ENCODE data around the gene EPHB1.
A peak's percentile ranks its signal among the peaks of the same experiment; 100 is the strongest.
"Not testable (repeated sequence)": the region's sequence is repeated elsewhere in the genome, so short reads cannot be mapped to it uniquely, and the experiment has no call there.

EPHB1 gene

GRCh38 chr3:134777341-134777740 is 17.7 kb upstream of the EPHB1 start:
- no peak overlapping the region for H3K9ac ChIP-seq (ENCODE audit: insufficient read length, low read depth)
- no peaks in the 10 kb centered on the region for H3K27me3 ChIP-seq (ENCODE audit: insufficient read depth, insufficient read length)
- H3K4me3 ChIP-seq (ENCODE audit: insufficient read length, low read depth), result no peak overlapping the region
- no peak for DNase-seq (ENCODE audit: low read depth, low spot score)
- no peaks in the 10 kb centered on the region for H3K4me1 ChIP-seq (ENCODE audit: insufficient read depth, insufficient read length)
- no peaks in the 10 kb centered on the region for H3K9me3 ChIP-seq (ENCODE audit: insufficient read depth, low read length)
- TF ChIP-seq YY1 (IDR thresholded peaks at IDR 0.05; ENCODE audit: insufficient read depth, insufficient read length), result no peak
- no peak for TF ChIP-seq ZNF274 (IDR thresholded peaks at IDR 0.05; ENCODE audit: low read depth, low read length)
- no peak for TF ChIP-seq SUZ12 (IDR thresholded peaks at IDR 0.05; ENCODE audit: extremely low read depth, insufficient read depth, insufficient read length)
- H3K36me3 ChIP-seq (ENCODE audit: insufficient read depth, insufficient read length, low read length), result no peaks in the 10 kb centered on the region

GRCh38 chr3:134788283-134788682 is 6.8 kb upstream of the EPHB1 start:
- not testable (repeated sequence) for H3K4me3 ChIP-seq (ENCODE audit: insufficient read length, low read depth); H3K9me3 ChIP-seq (ENCODE audit: insufficient read depth, low read length); H3K9ac ChIP-seq (ENCODE audit: insufficient read length, low read depth); H3K27me3 ChIP-seq (ENCODE audit: insufficient read depth, insufficient read length); DNase-seq (ENCODE audit: low read depth, low spot score); H3K4me1 ChIP-seq (ENCODE audit: insufficient read depth, insufficient read length); H3K36me3 ChIP-seq (ENCODE audit: insufficient read depth, insufficient read length, low read length)

GRCh38 chr3:134790065-134790464 is 5.0 kb upstream of the EPHB1 start:
- no peak for DNase-seq (ENCODE audit: low read depth, low spot score)
- Histone ChIP-seq H3K9ac (ENCODE audit: insufficient read length, low read depth) (no peak overlapping the region), H3K27me3 (ENCODE audit: insufficient read depth, insufficient read length) (peaks cover 17% of the 10 kb centered on the region), H3K36me3 (ENCODE audit: insufficient read depth, insufficient read length, low read length) (no peaks in the 10 kb centered on the region), H3K9me3 (ENCODE audit: insufficient read depth, low read length) (no peaks in the 10 kb centered on the region), H3K4me3 (ENCODE audit: insufficient read length, low read depth) (no peak overlapping the region), H3K4me1 (ENCODE audit: insufficient read depth, insufficient read length) (no peaks in the 10 kb centered on the region)
- TF ChIP-seq YY1 (IDR thresholded peaks at IDR 0.05; ENCODE audit: insufficient read depth, insufficient read length) (no peak), SUZ12 (IDR thresholded peaks at IDR 0.05; ENCODE audit: extremely low read depth, insufficient read depth, insufficient read length) (no peak), ZNF274 (IDR thresholded peaks at IDR 0.05; ENCODE audit: low read depth, low read length) (no peak)

GRCh38 chr3:134791992-134792391 is 3.1 kb upstream of the EPHB1 start:
- Histone ChIP-seq H3K4me1 (ENCODE audit: insufficient read depth, insufficient read length) (no peaks in the 10 kb centered on the region), H3K27me3 (ENCODE audit: insufficient read depth, insufficient read length) (peaks cover 34% of the 10 kb centered on the region), H3K9ac (ENCODE audit: insufficient read length, low read depth) (no peak overlapping the region), H3K4me3 (ENCODE audit: insufficient read length, low read depth) (no peak overlapping the region), H3K36me3 (ENCODE audit: insufficient read depth, insufficient read length, low read length) (no peaks in the 10 kb centered on the region), H3K9me3 (ENCODE audit: insufficient read depth, low read length) (no peaks in the 10 kb centered on the region)
- no peak for TF ChIP-seq YY1 (IDR thresholded peaks at IDR 0.05; ENCODE audit: insufficient read depth, insufficient read length)
- TF ChIP-seq ZNF274 (IDR thresholded peaks at IDR 0.05; ENCODE audit: low read depth, low read length), result no peak
- TF ChIP-seq SUZ12 (IDR thresholded peaks at IDR 0.05; ENCODE audit: extremely low read depth, insufficient read depth, insufficient read length), result no peak
- no peak for DNase-seq (ENCODE audit: low read depth, low spot score)

GRCh38 chr3:134792700-134793099 is 2.4 kb upstream of the EPHB1 start:
- no peak overlapping the region for H3K4me3 ChIP-seq (ENCODE audit: insufficient read length, low read depth)
- TF ChIP-seq SUZ12 (IDR thresholded peaks at IDR 0.05; ENCODE audit: extremely low read depth, insufficient read depth, insufficient read length), result no peak
- TF ChIP-seq YY1 (IDR thresholded peaks at IDR 0.05; ENCODE audit: insufficient read depth, insufficient read length), result no peak
- no peak for TF ChIP-seq ZNF274 (IDR thresholded peaks at IDR 0.05; ENCODE audit: low read depth, low read length)
- no peak overlapping the region for H3K9ac ChIP-seq (ENCODE audit: insufficient read length, low read depth)
- H3K36me3 ChIP-seq (ENCODE audit: insufficient read depth, insufficient read length, low read length), result no peaks in the 10 kb centered on the region
- H3K27me3 ChIP-seq (ENCODE audit: insufficient read depth, insufficient read length), result peaks cover 41% of the 10 kb centered on the region
- no peaks in the 10 kb centered on the region for H3K9me3 ChIP-seq (ENCODE audit: insufficient read depth, low read length)
- peaks cover 6% of the 10 kb centered on the region for H3K4me1 ChIP-seq (ENCODE audit: insufficient read depth, insufficient read length)
- no peak for DNase-seq (ENCODE audit: low read depth, low spot score)

- H3K36me3 ChIP-seq (ENCODE audit: insufficient read depth, insufficient read length, low read length), result no peaks in the 10 kb centered on the region
- peaks cover 50% of the 10 kb centered on the region for H3K27me3 ChIP-seq (ENCODE audit: insufficient read depth, insufficient read length)
- DNase-seq (ENCODE audit: low read depth, low spot score), result no peak
- no peaks in the 10 kb centered on the region for H3K9me3 ChIP-seq (ENCODE audit: insufficient read depth, low read length)
- H3K4me3 ChIP-seq (ENCODE audit: insufficient read length, low read depth), result no peak overlapping the region
- TF ChIP-seq SUZ12 (IDR thresholded peaks at IDR 0.05; ENCODE audit: extremely low read depth, insufficient read depth, insufficient read length) (no peak), ZNF274 (IDR thresholded peaks at IDR 0.05; ENCODE audit: low read depth, low read length) (no peak), YY1 (IDR thresholded peaks at IDR 0.05; ENCODE audit: insufficient read depth, insufficient read length) (no peak)
- H3K9ac ChIP-seq (ENCODE audit: insufficient read length, low read depth), result no peak overlapping the region
- H3K4me1 ChIP-seq (ENCODE audit: insufficient read depth, insufficient read length), result peaks cover 13% of the 10 kb centered on the region
These were observed 1.5 kb upstream of the EPHB1 start for GRCh38 chr3:134793562-134793961.

GRCh38 chr3:134794323-134794722 is 737 bp upstream of the EPHB1 start:
- no peak for TF ChIP-seq YY1 (IDR thresholded peaks at IDR 0.05; ENCODE audit: insufficient read depth, insufficient read length)
- no peak for TF ChIP-seq ZNF274 (IDR thresholded peaks at IDR 0.05; ENCODE audit: low read depth, low read length)
- TF ChIP-seq SUZ12 (IDR thresholded peaks at IDR 0.05; ENCODE audit: extremely low read depth, insufficient read depth, insufficient read length), result no peak
- Histone ChIP-seq H3K9ac (ENCODE audit: insufficient read length, low read depth) (no peak overlapping the region), H3K4me3 (ENCODE audit: insufficient read length, low read depth) (no peak overlapping the region)

GRCh38 chr3:134795746-134796280 is 753 bp downstream of the EPHB1 start:
- DNase-seq (ENCODE audit: low read depth, low spot score), result no peak
- Histone ChIP-seq H3K4me1 (ENCODE audit: insufficient read depth, insufficient read length) (peaks cover 13% of the 10 kb centered on the region), H3K4me3 (ENCODE audit: insufficient read length, low read depth) (peak overlapping the region; percentile 66), H3K27me3 (ENCODE audit: insufficient read depth, insufficient read length) (peaks cover 59% of the 10 kb centered on the region), H3K9ac (ENCODE audit: insufficient read length, low read depth) (peak overlapping the region; percentile 87), H3K9me3 (ENCODE audit: insufficient read depth, low read length) (no peaks in the 10 kb centered on the region), H3K36me3 (ENCODE audit: insufficient read depth, insufficient read length, low read length) (no peaks in the 10 kb centered on the region)
- no peak for TF ChIP-seq ZNF274 (IDR thresholded peaks at IDR 0.05; ENCODE audit: low read depth, low read length)
- TF ChIP-seq SUZ12 (IDR thresholded peaks at IDR 0.05; ENCODE audit: extremely low read depth, insufficient read depth, insufficient read length), result no peak
- no peak for TF ChIP-seq YY1 (IDR thresholded peaks at IDR 0.05; ENCODE audit: insufficient read depth, insufficient read length)

More at GRCh38 chr3:134794323-134794722, 737 bp upstream of the EPHB1 start:
- no peaks in the 10 kb centered on the region for H3K36me3 ChIP-seq (ENCODE audit: insufficient read depth, insufficient read length, low read length)
- H3K4me1 ChIP-seq (ENCODE audit: insufficient read depth, insufficient read length), result peaks cover 13% of the 10 kb centered on the region
- no peak for DNase-seq (ENCODE audit: low read depth, low spot score)
- no peaks in the 10 kb centered on the region for H3K9me3 ChIP-seq (ENCODE audit: insufficient read depth, low read length)
- peaks cover 55% of the 10 kb centered on the region for H3K27me3 ChIP-seq (ENCODE audit: insufficient read depth, insufficient read length)

Measured in NT2/D1 (cell line).